IMR-90 (cell line): ENCODE data around the gene USH2A. TPM values are rescaled to one million over a fixed set of nuclear protein-coding genes. Genes with fewer than 3 reads are reported as not detected.

Source experiments
- ATAC-seq: fragments of 200-7000 bp; cut with Tn5 transposase; 2 replicates; pipeline ENCODE4 v1.9.1; 2020; ENCODE audit warnings: low read depth, mild to moderate bottlenecking, moderate library complexity
- BruUV-seq: library from RNA; stranded (reverse); fragments of 400-500 nt; replicated peaks from 2 replicates; lab custom pipeline; 2021; lab: Mats Ljungman, UMichigan
- CTCF ChIA-PET: fragments of 300-600 bp; formaldehyde crosslinking; extraction: SDS; loops from one replicate; lab custom pipeline; 2021; ENCODE audit warnings: antibody characterized with exemption; lab: Yijun Ruan, JAX
- POLR2A ChIA-PET: fragments of 300-600 bp; sonication (Branson Sonifier 250); formaldehyde crosslinking; loops from one replicate; lab custom pipeline; 2022; ENCODE audit warnings: antibody characterized with exemption; ENCODE audit not compliant: unreplicated experiment; lab: Charles Lee
- DNase-seq: peaks from one replicate; pipeline ENCODE4 v3.0.0; 2013
- H2AFZ ChIP-seq: replicated peaks from 2 replicates; pipeline ENCODE3; 2013; ENCODE audit warnings: low read length, mild to moderate bottlenecking; ENCODE audit not compliant: poor library complexity
- H2AK5ac ChIP-seq: 2 replicates; pipeline ENCODE4 v1.6.1; 2013; ENCODE audit warnings: low read depth, low read length, inconsistent platforms
- H2AK9ac ChIP-seq: replicated peaks from 2 replicates; pipeline ENCODE3; 2013; ENCODE audit warnings: mild to moderate bottlenecking, low read depth, low read length, moderate library complexity; ENCODE audit not compliant: poor library complexity
- H2BK120ac ChIP-seq: 2 replicates; pipeline ENCODE4 v1.6.1; 2013; ENCODE audit warnings: low read depth, low read length, inconsistent platforms
- H2BK15ac ChIP-seq: 3 replicates; pipeline ENCODE4 v1.6.1; 2013; ENCODE audit warnings: low read depth, low read length, inconsistent platforms
- H2BK20ac ChIP-seq: 2 replicates; pipeline ENCODE4 v1.6.1; 2013; ENCODE audit warnings: low read depth, mild to moderate bottlenecking, inconsistent platforms, low read length, moderate library complexity
- H2BK5ac ChIP-seq: 2 replicates; pipeline ENCODE4 v1.6.1; 2013; ENCODE audit warnings: mild to moderate bottlenecking, low read depth, low read length, inconsistent platforms; ENCODE audit not compliant: poor library complexity, severe bottlenecking
- H3K14ac ChIP-seq: replicated peaks from 2 replicates; pipeline ENCODE4 v1.6.1; 2013; ENCODE audit warnings: low read depth, low read length, inconsistent platforms
- H3K18ac ChIP-seq: 2 replicates; pipeline ENCODE4 v1.6.1; 2013; ENCODE audit warnings: low read depth, low read length, control low read depth
- H3K23ac ChIP-seq: 2 replicates; pipeline ENCODE4 v1.6.1; 2013; ENCODE audit warnings: low read depth, low read length, inconsistent platforms
- H3K27ac ChIP-seq: 2 replicates; pipeline ENCODE4 v1.5.1; 2013; ENCODE audit warnings: mild to moderate bottlenecking, control low read depth, low read length; ENCODE audit not compliant: insufficient read depth
- H3K27me3 ChIP-seq: 2 replicates; pipeline ENCODE4 v1.6.1; 2013; ENCODE audit warnings: low read length; ENCODE audit not compliant: control insufficient read depth, insufficient read depth
- H3K36me3 ChIP-seq: 2 replicates; pipeline ENCODE4 v1.6.1; 2013; ENCODE audit warnings: low read length, mixed read lengths; ENCODE audit not compliant: control insufficient read depth, insufficient read depth
- H3K4ac ChIP-seq: 2 replicates; pipeline ENCODE4 v1.6.1; 2013; ENCODE audit warnings: low read depth, low read length, inconsistent platforms
- H3K4me1 ChIP-seq: 2 replicates; pipeline ENCODE4 v1.6.1; 2013; ENCODE audit warnings: low read length, mixed read lengths; ENCODE audit not compliant: control insufficient read depth, insufficient read depth
- H3K4me2 ChIP-seq: 2 replicates; pipeline ENCODE4 v1.6.1; 2013; ENCODE audit warnings: low read depth, mild to moderate bottlenecking, control low read depth, low read length, moderate library complexity
- H3K4me3 ChIP-seq: 2 replicates; pipeline ENCODE4 v1.5.1; 2013; ENCODE audit warnings: low read depth, mild to moderate bottlenecking, control low read depth, low read length, moderate library complexity; ENCODE audit not compliant: insufficient read depth
- H3K56ac ChIP-seq: 2 replicates; pipeline ENCODE4 v1.6.1; 2013; ENCODE audit warnings: low read length, inconsistent platforms; ENCODE audit not compliant: insufficient read depth; ENCODE audit errors: extremely low read depth
- H3K79me1 ChIP-seq, 2 experiments: 2 replicates each; pipeline ENCODE4 v1.6.1; 2013; ENCODE audit warnings: low read length in 2 of 2, inconsistent platforms in 1 of 2, low read depth in 1 of 2
- H3K9ac ChIP-seq: 2 replicates; pipeline ENCODE4 v1.6.1; 2013; ENCODE audit warnings: low read depth, low read length, control low read depth
- H3K9me1 ChIP-seq: 2 replicates; pipeline ENCODE4 v1.6.1; 2013; ENCODE audit warnings: low read length, inconsistent platforms; ENCODE audit not compliant: insufficient read depth
- H3K9me3 ChIP-seq: 2 replicates; pipeline ENCODE4 v1.6.1; 2013; ENCODE audit warnings: low read length; ENCODE audit not compliant: control insufficient read depth, insufficient read depth
- H4K20me1 ChIP-seq: 2 replicates; pipeline ENCODE4 v1.6.1; 2013; ENCODE audit warnings: low read length, inconsistent platforms; ENCODE audit not compliant: insufficient read depth
- H4K5ac ChIP-seq: 2 replicates; pipeline ENCODE4 v1.6.1; 2013; ENCODE audit warnings: mild to moderate bottlenecking, low read depth, low read length, control low read depth
- H4K8ac ChIP-seq, 2 experiments: 2 replicates each; pipeline ENCODE4 v1.6.1; 2013; ENCODE audit warnings: low read depth in 2 of 2, low read length in 2 of 2, control low read depth in 1 of 2, inconsistent platforms in 1 of 2
- H4K91ac ChIP-seq: 2 replicates; pipeline ENCODE4 v1.6.1; 2013; ENCODE audit warnings: low read depth, low read length, inconsistent platforms; ENCODE audit not compliant: insufficient read depth
- CEBPB ChIP-seq: IDR thresholded peaks from 2 replicates; pipeline ENCODE4 v1.6.1; 2012; ENCODE audit warnings: low read depth, low read length, improper control_type of control experiment
- CHD1 ChIP-seq: IDR thresholded peaks from 2 replicates; pipeline ENCODE4 v1.6.1; 2012; ENCODE audit warnings: low read depth, low read length, improper control_type of control experiment
- MAZ ChIP-seq: IDR thresholded peaks from 2 replicates; pipeline ENCODE4 v1.6.1; 2012; ENCODE audit warnings: low read depth, mild to moderate bottlenecking, low read length, improper control_type of control experiment, moderate library complexity, borderline replicate concordance
- MXI1 ChIP-seq: IDR thresholded peaks from 2 replicates; pipeline ENCODE4 v1.6.1; 2012; ENCODE audit warnings: low read depth, mild to moderate bottlenecking, low read length, moderate library complexity, borderline replicate concordance
- NFE2L2 ChIP-seq: fragments of 150-350 bp; IDR thresholded peaks from 2 replicates; pipeline ENCODE4 v1.6.1; 2016; ENCODE audit warnings: low read depth, mild to moderate bottlenecking, low read length
- RAD21 ChIP-seq: IDR thresholded peaks from 2 replicates; pipeline ENCODE4 v1.6.1; 2012; ENCODE audit warnings: low read length, improper control_type of control experiment
- RCOR1 ChIP-seq: IDR thresholded peaks from 2 replicates; pipeline ENCODE4 v1.6.1; 2012; ENCODE audit warnings: mild to moderate bottlenecking, low read length, improper control_type of control experiment; ENCODE audit not compliant: insufficient replicate concordance
- SMC3 ChIP-seq: fragments of 150-350 bp; IDR thresholded peaks from 2 replicates; pipeline ENCODE4 v1.6.1; 2016; ENCODE audit warnings: low read depth, mild to moderate bottlenecking, antibody characterized with exemption, low read length, moderate library complexity
- WGBS, 2 experiments: methylation state at CpG; one replicate each; pipeline versions ENCODE4 v1.1.5 to v1.1.7; 2013; ENCODE audit warnings: missing lambda C conversion rate in 2 of 2; ENCODE audit not compliant: insufficient read length in 1 of 2; ENCODE audit errors: extremely low coverage in 2 of 2; 5-methylcytosine and 5-hydroxymethylcytosine counted together
- dilution Hi-C: fragments of 300-500 bp; cut with HindIII; formaldehyde crosslinking; loops from one replicate; pipeline ENCODE4 v1.14.3; 2018; ENCODE audit warnings: low sequenced_read_pairs; ENCODE audit not compliant: unreplicated experiment
- in situ Hi-C: fragments of 300-500 bp; cut with MboI; formaldehyde crosslinking; loops from 3 replicates; pipeline ENCODE4 v1.14.3; 2019; ENCODE audit warnings: low sequenced_read_pairs, inconsistent platforms, mixed read lengths
- intact Hi-C: fragments of 100-400 bp; cut with micrococcal nuclease; formaldehyde crosslinking; loops from 2 replicates; pipeline ENCODE4 v1.10.0; 2022
- polyA plus RNA-seq, 3 experiments: library from polyadenylated mRNA; depleted of rRNA; stranded (reverse); fragments of >200 nt; gene quantifications; 2 replicates each; pipeline ENCODE4 v1.2.3, GENCODE V29; 2012; ENCODE audit warnings: low replicate concordance in 1 of 3
- total RNA-seq: library from RNA; depleted of rRNA; stranded (reverse); fragments of >200 nt; gene quantifications from 2 replicates; pipeline ENCODE4 v1.2.3, GENCODE V29; 2012
- TF ChIP-seq, protein P1 (sequence below): conservative IDR thresholded peaks from 2 replicates; pipeline ENCODE4 v1.5.1; 2012; ENCODE audit warnings: mild to moderate bottlenecking, low read depth, low read length, improper control_type of control experiment
- TF ChIP-seq, protein P2 (sequence below): fragments of 150-350 bp; IDR thresholded peaks from 2 replicates; pipeline ENCODE4 v1.6.1; 2016; ENCODE audit warnings: low read depth, mild to moderate bottlenecking, low read length, moderate library complexity, borderline replicate concordance

USH2A gene
- total and polyA plus RNA-seq, 2 of the 4 experiments (the other 2 are of a cell fraction): under 0.01 to 0.02 TPM

DNA sequence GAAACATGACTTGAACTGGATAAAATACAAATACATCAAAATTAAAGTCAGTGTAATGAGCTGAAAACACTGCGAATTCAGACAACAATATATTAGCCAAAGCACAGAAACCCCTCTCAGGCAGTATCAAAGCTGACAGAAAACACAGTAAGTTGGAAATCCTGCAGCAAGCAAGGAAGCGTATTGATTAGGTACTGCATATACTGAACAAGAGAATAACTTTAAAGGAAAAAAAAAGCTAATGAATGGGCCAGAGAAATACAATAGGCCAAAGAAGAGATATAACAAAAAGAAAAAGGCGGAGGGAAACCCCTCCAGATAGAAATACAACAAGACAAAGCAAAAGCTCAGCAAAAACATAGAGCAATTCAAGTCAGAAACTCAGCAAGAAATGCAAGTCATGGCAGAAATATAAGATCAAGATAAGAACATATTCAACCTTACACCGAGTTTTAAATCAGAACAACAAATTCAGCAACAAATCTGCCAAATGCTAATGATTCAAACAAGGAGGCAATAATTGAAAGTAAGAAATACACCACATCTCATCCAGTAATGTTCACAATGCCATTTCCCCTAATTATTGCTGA, 299.0 kb downstream of the USH2A start:
- Histone ChIP-seq H2BK20ac (no peak overlapping the region), H2BK15ac (no peak overlapping the region), H3K27ac (no peak overlapping the region), H3K56ac (no peak overlapping the region), H2BK5ac (no peak overlapping the region), H3K18ac (no peak overlapping the region), H3K79me1 (no peaks in the 10 kb centered on the region), H2AK9ac (no peak overlapping the region), H3K23ac (no peak overlapping the region), H3K36me3 (no peaks in the 10 kb centered on the region), H3K4me1 (no peaks in the 10 kb centered on the region), H4K5ac (no peak overlapping the region), H3K27me3 (no peaks in the 10 kb centered on the region), H3K14ac (no peak overlapping the region), H3K9me3 (no peaks in the 10 kb centered on the region), H4K8ac (no peak overlapping the region), H3K9ac (no peak overlapping the region), H3K4me2 (no peak overlapping the region), H4K20me1 (no peaks in the 10 kb centered on the region), H2AK5ac (no peak overlapping the region), H3K4ac (no peak overlapping the region), H3K4me3 (no peak overlapping the region), H3K9me1 (no peaks in the 10 kb centered on the region), H4K91ac (no peak overlapping the region), H2AFZ (no peak overlapping the region), H2BK120ac (no peak overlapping the region)
- WGBS, 2 experiments: no CpG with 5 or more reads among the region's 4 CpGs
- no peak for TF ChIP-seq MXI1
- TF ChIP-seq, protein P1, sequence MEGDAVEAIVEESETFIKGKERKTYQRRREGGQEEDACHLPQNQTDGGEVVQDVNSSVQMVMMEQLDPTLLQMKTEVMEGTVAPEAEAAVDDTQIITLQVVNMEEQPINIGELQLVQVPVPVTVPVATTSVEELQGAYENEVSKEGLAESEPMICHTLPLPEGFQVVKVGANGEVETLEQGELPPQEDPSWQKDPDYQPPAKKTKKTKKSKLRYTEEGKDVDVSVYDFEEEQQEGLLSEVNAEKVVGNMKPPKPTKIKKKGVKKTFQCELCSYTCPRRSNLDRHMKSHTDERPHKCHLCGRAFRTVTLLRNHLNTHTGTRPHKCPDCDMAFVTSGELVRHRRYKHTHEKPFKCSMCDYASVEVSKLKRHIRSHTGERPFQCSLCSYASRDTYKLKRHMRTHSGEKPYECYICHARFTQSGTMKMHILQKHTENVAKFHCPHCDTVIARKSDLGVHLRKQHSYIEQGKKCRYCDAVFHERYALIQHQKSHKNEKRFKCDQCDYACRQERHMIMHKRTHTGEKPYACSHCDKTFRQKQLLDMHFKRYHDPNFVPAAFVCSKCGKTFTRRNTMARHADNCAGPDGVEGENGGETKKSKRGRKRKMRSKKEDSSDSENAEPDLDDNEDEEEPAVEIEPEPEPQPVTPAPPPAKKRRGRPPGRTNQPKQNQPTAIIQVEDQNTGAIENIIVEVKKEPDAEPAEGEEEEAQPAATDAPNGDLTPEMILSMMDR: no peak
- TF ChIP-seq SMC3: no peak
- TF ChIP-seq RAD21: no peak
- TF ChIP-seq, protein P2, sequence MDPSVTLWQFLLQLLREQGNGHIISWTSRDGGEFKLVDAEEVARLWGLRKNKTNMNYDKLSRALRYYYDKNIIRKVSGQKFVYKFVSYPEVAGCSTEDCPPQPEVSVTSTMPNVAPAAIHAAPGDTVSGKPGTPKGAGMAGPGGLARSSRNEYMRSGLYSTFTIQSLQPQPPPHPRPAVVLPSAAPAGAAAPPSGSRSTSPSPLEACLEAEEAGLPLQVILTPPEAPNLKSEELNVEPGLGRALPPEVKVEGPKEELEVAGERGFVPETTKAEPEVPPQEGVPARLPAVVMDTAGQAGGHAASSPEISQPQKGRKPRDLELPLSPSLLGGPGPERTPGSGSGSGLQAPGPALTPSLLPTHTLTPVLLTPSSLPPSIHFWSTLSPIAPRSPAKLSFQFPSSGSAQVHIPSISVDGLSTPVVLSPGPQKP: no peak
- no peak for TF ChIP-seq CEBPB
- TF ChIP-seq NFE2L2: no peak
- no peak for TF ChIP-seq MAZ
- TF ChIP-seq CHD1: no peak
- TF ChIP-seq RCOR1: no peak
- no peak for ATAC-seq
- DNase-seq: no peak
- POLR2A ChIA-PET: no interaction called here
- no TSS peak for BruUV-seq
- dilution Hi-C loops (no loop called here), in situ Hi-C loops (no loop called here), intact Hi-C loops (no loop called here)
- CTCF ChIA-PET: interaction anchor here (0.6 to 1.3 kb wide), 2 partner anchors 13 to 14 kb away, joined by 3 read pairs; no protein-coding TSS in a partner anchor
